Fibroblast of the aortic adventitia (primary cell): ENCODE results near the gene GTF3C5. TPM values are rescaled to one million over a fixed set of nuclear protein-coding genes. Genes with fewer than 3 reads are reported as not detected.

ENCODE experiments used
- DNase-seq: peaks from one replicate; pipeline ENCODE4 v3.0.0-alpha.2; 2010; ENCODE audit warnings: low read depth
- H3K4me3 ChIP-seq: 2 replicates; pipeline ENCODE4 v1.5.1; 2011; ENCODE audit warnings: low read depth, mild to moderate bottlenecking, control low read depth, low read length, moderate library complexity
- total RNA-seq: library from RNA; depleted of rRNA; stranded (reverse); fragments of >200 nt; gene quantifications from 2 replicates; pipeline ENCODE4 v1.2.3, GENCODE V29; 2012; ENCODE audit warnings: low replicate concordance
- TF ChIP-seq, protein P1 (sequence below): IDR thresholded peaks from 2 replicates; pipeline ENCODE4 v1.5.1; 2011; ENCODE audit warnings: mild to moderate bottlenecking, low read length, control low read depth, inconsistent platforms; ENCODE audit not compliant: insufficient read depth

The GTF3C5 gene
- total RNA-seq, 1 donor: 33.9 TPM

DNA sequence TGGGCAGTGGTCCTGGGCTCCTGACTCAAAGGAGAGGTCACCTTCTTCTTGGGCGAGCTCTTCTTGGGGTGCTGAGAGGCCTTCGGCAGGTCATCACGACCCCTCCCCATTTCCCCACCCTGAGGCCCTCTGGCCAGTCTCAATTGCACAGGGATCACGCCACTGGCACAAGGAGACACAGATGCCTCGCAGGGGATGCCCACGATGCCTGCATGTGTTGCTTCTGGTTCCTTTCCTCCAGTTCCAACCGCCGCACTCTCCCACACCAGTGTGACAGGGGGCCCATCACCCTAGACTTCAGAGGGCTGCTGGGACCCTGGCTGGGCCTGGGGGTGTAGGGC lies 32.3 kb downstream of the GTF3C5 start:
- TF ChIP-seq, protein P1, sequence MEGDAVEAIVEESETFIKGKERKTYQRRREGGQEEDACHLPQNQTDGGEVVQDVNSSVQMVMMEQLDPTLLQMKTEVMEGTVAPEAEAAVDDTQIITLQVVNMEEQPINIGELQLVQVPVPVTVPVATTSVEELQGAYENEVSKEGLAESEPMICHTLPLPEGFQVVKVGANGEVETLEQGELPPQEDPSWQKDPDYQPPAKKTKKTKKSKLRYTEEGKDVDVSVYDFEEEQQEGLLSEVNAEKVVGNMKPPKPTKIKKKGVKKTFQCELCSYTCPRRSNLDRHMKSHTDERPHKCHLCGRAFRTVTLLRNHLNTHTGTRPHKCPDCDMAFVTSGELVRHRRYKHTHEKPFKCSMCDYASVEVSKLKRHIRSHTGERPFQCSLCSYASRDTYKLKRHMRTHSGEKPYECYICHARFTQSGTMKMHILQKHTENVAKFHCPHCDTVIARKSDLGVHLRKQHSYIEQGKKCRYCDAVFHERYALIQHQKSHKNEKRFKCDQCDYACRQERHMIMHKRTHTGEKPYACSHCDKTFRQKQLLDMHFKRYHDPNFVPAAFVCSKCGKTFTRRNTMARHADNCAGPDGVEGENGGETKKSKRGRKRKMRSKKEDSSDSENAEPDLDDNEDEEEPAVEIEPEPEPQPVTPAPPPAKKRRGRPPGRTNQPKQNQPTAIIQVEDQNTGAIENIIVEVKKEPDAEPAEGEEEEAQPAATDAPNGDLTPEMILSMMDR: no peak
- H3K4me3 ChIP-seq: no peak overlapping the region
- no peak for DNase-seq

DNA sequence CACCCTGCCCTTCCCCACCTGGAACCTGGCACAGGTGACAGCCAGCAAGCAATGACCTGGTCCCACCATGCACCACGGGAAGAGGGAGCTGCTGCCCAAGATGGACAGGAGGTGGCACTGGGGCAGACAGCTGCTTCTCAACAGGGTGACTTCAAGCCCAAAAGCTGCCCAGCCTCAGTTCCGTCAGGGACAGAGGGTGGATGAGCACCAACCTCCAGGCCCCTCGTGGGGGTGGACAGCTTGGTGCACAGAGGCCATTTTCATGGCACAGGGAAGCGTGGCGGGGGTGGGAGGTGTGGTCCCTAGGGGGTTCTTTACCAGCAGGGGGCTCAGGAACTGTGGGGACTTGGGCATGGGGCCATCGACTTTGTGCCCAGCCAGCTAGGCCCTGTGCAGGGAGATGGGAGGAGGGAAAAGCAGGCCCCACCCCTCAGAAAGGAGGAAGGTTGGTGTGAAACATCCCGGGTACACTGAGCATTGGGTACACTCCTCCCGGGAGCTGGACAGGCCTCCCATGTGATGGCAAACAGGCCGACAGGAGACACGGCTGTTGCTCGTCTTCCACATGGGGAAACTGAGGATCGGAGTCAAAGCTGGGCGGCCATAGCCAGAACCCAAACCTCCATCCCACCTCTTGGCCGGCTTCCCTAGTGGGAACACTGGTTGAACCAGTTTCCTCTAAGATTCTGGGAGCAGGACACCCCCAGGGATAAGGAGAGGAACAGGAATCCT lies 32.9 kb downstream of the GTF3C5 start:
- TF ChIP-seq, protein P1: no peak
- DNase-seq: no peak
- H3K4me3 ChIP-seq: no peak overlapping the region

DNA sequence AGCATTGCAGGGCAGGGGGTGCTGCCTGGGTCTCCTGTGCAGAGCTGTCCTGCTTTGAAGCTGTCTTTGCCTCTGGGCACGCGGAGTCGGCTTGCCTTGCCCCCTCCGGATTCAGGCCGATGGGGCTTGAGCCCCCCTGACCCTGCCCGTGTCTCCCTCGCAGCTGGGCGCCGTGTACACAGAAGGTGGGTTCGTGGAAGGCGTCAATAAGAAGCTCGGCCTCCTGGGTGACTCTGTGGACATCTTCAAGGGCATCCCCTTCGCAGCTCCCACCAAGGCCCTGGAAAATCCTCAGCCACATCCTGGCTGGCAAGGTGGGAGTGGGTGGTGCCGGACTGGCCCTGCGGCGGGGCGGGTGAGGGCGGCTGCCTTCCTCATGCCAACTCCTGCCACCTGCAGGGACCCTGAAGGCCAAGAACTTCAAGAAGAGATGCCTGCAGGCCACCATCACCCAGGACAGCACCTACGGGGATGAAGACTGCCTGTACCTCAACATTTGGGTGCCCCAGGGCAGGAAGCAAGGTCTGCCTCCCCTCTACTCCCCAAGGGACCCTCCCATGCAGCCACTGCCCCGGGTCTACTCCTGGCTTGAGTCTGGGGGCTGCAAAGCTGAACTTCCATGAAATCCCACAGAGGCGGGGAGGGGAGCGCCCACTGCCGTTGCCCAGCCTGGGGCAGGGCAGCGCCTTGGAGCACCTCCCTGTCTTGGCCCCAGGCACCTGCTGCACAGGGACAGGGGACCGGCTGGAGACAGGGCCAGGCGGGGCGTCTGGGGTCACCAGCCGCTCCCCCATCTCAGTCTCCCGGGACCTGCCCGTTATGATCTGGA lies 33.7 kb downstream of the GTF3C5 start:
- DNase-seq: no peak
- no peak overlapping the region for H3K4me3 ChIP-seq
- TF ChIP-seq, protein P1: no peak

DNA sequence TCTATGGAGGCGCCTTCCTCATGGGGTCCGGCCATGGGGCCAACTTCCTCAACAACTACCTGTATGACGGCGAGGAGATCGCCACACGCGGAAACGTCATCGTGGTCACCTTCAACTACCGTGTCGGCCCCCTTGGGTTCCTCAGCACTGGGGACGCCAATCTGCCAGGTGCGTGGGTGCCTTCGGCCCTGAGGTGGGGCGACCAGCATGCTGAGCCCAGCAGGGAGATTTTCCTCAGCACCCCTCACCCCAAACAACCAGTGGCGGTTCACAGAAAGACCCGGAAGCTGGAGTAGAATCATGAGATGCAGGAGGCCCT lies 34.2 kb downstream of the GTF3C5 start:
- no peak for DNase-seq
- TF ChIP-seq, protein P1: no peak
- no peak overlapping the region for H3K4me3 ChIP-seq

DNA sequence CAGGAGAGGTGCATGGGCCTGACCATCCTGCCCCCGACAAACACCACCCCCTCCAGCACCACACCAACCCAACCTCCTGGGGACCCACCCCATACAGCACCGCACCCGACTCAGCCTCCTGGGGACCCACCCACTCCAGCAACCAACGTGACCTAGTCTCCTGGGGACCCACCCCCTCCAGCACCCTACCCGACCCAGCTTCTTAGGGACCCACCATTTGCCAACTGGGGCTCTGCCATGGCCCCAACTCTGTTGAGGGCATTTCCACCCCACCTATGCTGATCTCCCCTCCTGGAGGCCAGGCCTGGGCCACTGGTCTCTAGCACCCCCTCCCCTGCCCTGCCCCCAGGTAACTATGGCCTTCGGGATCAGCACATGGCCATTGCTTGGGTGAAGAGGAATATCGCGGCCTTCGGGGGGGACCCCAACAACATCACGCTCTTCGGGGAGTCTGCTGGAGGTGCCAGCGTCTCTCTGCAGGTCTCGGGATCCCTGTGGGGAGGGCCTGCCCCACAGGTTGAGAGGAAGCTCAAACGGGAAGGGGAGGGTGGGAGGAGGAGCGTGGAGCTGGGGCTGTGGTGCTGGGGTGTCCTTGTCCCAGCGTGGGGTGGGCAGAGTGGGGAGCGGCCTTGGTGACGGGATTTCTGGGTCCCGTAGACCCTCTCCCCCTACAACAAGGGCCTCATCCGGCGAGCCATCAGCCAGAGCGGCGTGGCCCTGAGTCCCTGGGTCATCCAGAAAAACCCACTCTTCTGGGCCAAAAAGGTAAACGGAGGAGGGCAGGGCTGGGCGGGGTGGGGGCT lies 35.6 kb downstream of the GTF3C5 start:
- no peak for DNase-seq
- H3K4me3 ChIP-seq: no peak overlapping the region
- TF ChIP-seq, protein P1: no peak

DNA sequence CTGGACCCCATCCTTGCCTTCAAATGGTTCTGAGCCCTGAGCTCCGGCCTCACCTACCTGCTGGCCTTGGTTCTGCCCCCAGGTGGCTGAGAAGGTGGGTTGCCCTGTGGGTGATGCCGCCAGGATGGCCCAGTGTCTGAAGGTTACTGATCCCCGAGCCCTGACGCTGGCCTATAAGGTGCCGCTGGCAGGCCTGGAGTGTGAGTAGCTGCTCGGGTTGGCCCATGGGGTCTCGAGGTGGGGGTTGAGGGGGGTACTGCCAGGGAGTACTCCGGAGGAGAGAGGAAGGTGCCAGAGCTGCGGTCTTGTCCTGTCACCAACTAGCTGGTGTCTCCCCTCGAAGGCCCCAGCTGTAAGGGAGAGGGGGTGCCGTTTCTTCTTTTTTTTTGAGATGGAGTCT lies 36.2 kb downstream of the GTF3C5 start:
- TF ChIP-seq, protein P1: no peak
- no peak for DNase-seq

More for the DNA sequence above, 36.2 kb downstream of the GTF3C5 start:
- no peak overlapping the region for H3K4me3 ChIP-seq
